WTC11 (cell line): ENCODE results near the gene BLOC1S1.

Experiments
- CTCF ChIP-seq: fragments of 200-600 bp; IDR thresholded peaks from 2 replicates; pipeline ENCODE4 v1.8.0; 2022; ENCODE audit warnings: antibody characterized with exemption
- HMGA2 ChIP-seq: fragments of 250-450 bp; sonication (Bioruptor Pico); IDR thresholded peaks from 2 replicates; pipeline ENCODE4 v1.4.0; 2021; ENCODE audit warnings: mild to moderate bottlenecking, moderate library complexity
- RELA ChIP-seq: sonication (generic); formaldehyde crosslinking; IDR thresholded peaks from 2 replicates; pipeline ENCODE4 v1.8.1; 2022; ENCODE audit warnings: missing genetic modification reagents, mild to moderate bottlenecking, borderline replicate concordance
- STAT6 ChIP-seq: sonication (generic); formaldehyde crosslinking; conservative IDR thresholded peaks from 2 replicates; pipeline ENCODE4 v1.8.1; 2023; ENCODE audit warnings: mild to moderate bottlenecking, low read depth, missing genetic modification reagents, moderate library complexity
- USF2 ChIP-seq: sonication (generic); formaldehyde crosslinking; IDR thresholded peaks from 2 replicates; pipeline ENCODE4 v1.8.1; 2023; ENCODE audit warnings: mild to moderate bottlenecking, missing genetic modification reagents, moderate library complexity
- ZNF317 ChIP-seq: sonication (generic); formaldehyde crosslinking; IDR thresholded peaks from 2 replicates; pipeline ENCODE4 v1.8.1; 2023; ENCODE audit warnings: low read depth, mild to moderate bottlenecking, moderate library complexity, missing genetic modification reagents, borderline replicate concordance
- ZNF416 ChIP-seq: fragments of 250-450 bp; sonication (Bioruptor Pico); IDR thresholded peaks from 2 replicates; pipeline ENCODE4 v1.9.0; 2021; ENCODE audit warnings: mild to moderate bottlenecking, inconsistent platforms

- no peak for TF ChIP-seq ZNF416 (CRISPR knock-in tag)
- no peak for TF ChIP-seq CTCF
- TF ChIP-seq RELA (CRISPR knock-in tag): no peak
- TF ChIP-seq HMGA2 (CRISPR knock-in tag): no peak
- TF ChIP-seq USF2 (CRISPR knock-in tag): no peak
- TF ChIP-seq ZNF317: no peak
- no peak for TF ChIP-seq STAT6 (CRISPR knock-in tag)
Measured at GRCh38 chr12:55723516-55724225, 7.8 kb downstream of the BLOC1S1 start.
